SK-N-SH (cell line): ENCODE measurements around the gene LRRC15. TPM values are rescaled to one million over a fixed set of nuclear protein-coding genes. Genes with fewer than 3 reads are reported as not detected.
A peak's percentile ranks its signal among the peaks of the same experiment; 100 is the strongest.

Experiments
- CTCF ChIA-PET: fragments of 300-600, 350-600 bp; formaldehyde crosslinking; extraction: SDS; loops from one replicate; lab custom pipeline; 2021; lab: Yijun Ruan, JAX
- POLR2A ChIA-PET: fragments of 350-600 bp; sonication (Branson Sonifier 250); formaldehyde crosslinking; extraction: SDS; loops from one replicate; lab custom pipeline; 2020; ENCODE audit warnings: antibody characterized with exemption, inconsistent platforms; lab: Yijun Ruan, JAX
- DNase-seq: peaks from one replicate; pipeline ENCODE4 v3.0.0; 2012
- H2AFZ ChIP-seq: fragments of 200-600 bp; sonication (generic); 2 replicates; pipeline ENCODE4 v1.8.1; 2016; ENCODE audit warnings: antibody characterized with exemption, mild to moderate bottlenecking, low read depth
- H3F3A ChIP-seq: fragments of 200-600 bp; sonication (generic); replicated peaks from 2 replicates; pipeline ENCODE3; 2016; ENCODE audit warnings: antibody characterized with exemption, mild to moderate bottlenecking; ENCODE audit not compliant: insufficient read depth
- H3K27ac ChIP-seq, 2 experiments: fragments of 200-500 bp in 1 of 2; fragments of 200-600 bp in 1 of 2; sonication (Bioruptor generic) in 1 of 2; sonication (generic), shearing (Covaris generic) in 1 of 2; 2 replicates each; pipeline versions ENCODE4 v1.5.1 to v1.6.1; 2014 to 2016; ENCODE audit warnings: low read depth in 2 of 2, inconsistent platforms in 1 of 2, low read length in 1 of 2, mild to moderate bottlenecking in 1 of 2, mixed read lengths in 1 of 2
- H3K27me3 ChIP-seq: fragments of 200-600 bp; sonication (generic), shearing (Covaris generic); 2 replicates; pipeline ENCODE4 v1.6.1; 2016; ENCODE audit warnings: mixed run types; ENCODE audit not compliant: insufficient read depth
- H3K36me3 ChIP-seq, 2 experiments: fragments of 200-500 bp in 1 of 2; fragments of 200-600 bp in 1 of 2; sonication (Bioruptor generic) in 1 of 2; sonication (generic) in 1 of 2; replicated peaks in 1 of 2; 2 replicates each; pipeline versions ENCODE3 to v1.5.1; 2014 to 2016; ENCODE audit warnings: low read length in 1 of 2, mild to moderate bottlenecking in 1 of 2; ENCODE audit not compliant: insufficient read depth in 2 of 2, control insufficient read depth in 1 of 2
- H3K4me1 ChIP-seq, 2 experiments: fragments of 200-500 bp in 1 of 2; fragments of 200-600 bp in 1 of 2; sonication (Bioruptor generic) in 1 of 2; sonication (generic), shearing (Covaris generic) in 1 of 2; 2 replicates each; pipeline versions ENCODE4 v1.5.1 to v1.6.1; 2014 to 2016; ENCODE audit warnings: low read depth in 1 of 2, low read length in 1 of 2, mixed run types in 1 of 2; ENCODE audit not compliant: insufficient read depth in 2 of 2, control insufficient read depth in 1 of 2
- H3K4me2 ChIP-seq: fragments of 200-600 bp; sonication (generic), shearing (Covaris generic); 2 replicates; pipeline ENCODE4 v1.6.1; 2017; ENCODE audit warnings: mixed run types
- H3K4me3 ChIP-seq, 2 experiments: fragments of 200-500 bp in 1 of 2; fragments of 200-600 bp in 1 of 2; sonication (Bioruptor generic) in 1 of 2; sonication (generic), shearing (Covaris generic) in 1 of 2; 2 replicates each; pipeline versions ENCODE4 v1.5.1 to v1.8.1; 2014 to 2016; ENCODE audit warnings: low read depth in 2 of 2, inconsistent platforms in 1 of 2, low read length in 1 of 2, mild to moderate bottlenecking in 1 of 2, mixed read lengths in 1 of 2, moderate library complexity in 1 of 2
- H3K79me2 ChIP-seq: fragments of 200-600 bp; sonication (generic); 2 replicates; pipeline ENCODE4 v1.8.1; 2017; ENCODE audit warnings: mild to moderate bottlenecking; ENCODE audit not compliant: insufficient read depth
- H3K9ac ChIP-seq: fragments of 200-600 bp; sonication (generic); 2 replicates; pipeline ENCODE4 v1.6.1; 2017; ENCODE audit warnings: mixed run types
- H3K9me2 ChIP-seq: fragments of 200-600 bp; sonication (generic); 2 replicates; pipeline ENCODE4 v1.6.1; 2017; ENCODE audit warnings: mixed run types
- H3K9me3 ChIP-seq: fragments of 200-600 bp; sonication (generic); 2 replicates; pipeline ENCODE4 v1.6.1; 2017; ENCODE audit warnings: mixed run types, mild to moderate bottlenecking, moderate library complexity
- H4K20me1 ChIP-seq: fragments of 200-600 bp; sonication (generic); 2 replicates; pipeline ENCODE4 v1.6.1; 2017; ENCODE audit warnings: mild to moderate bottlenecking, mixed run types; ENCODE audit not compliant: insufficient read depth
- CHD2 ChIP-seq: fragments of 150-350 bp; IDR thresholded peaks from 2 replicates; pipeline ENCODE4 v1.6.1; 2018; ENCODE audit warnings: low read length; ENCODE audit not compliant: partially characterized antibody
- FOSL2 ChIP-seq: IDR thresholded peaks from 2 replicates; pipeline ENCODE4 v1.4.0; 2012; ENCODE audit warnings: low read depth, mild to moderate bottlenecking, moderate library complexity, borderline replicate concordance
- FOXJ3 ChIP-seq: sonication (generic); formaldehyde crosslinking; IDR thresholded peaks from 2 replicates; pipeline ENCODE4 v1.5.1; 2020; ENCODE audit warnings: mild to moderate bottlenecking, missing genetic modification reagents
- FOXM1 ChIP-seq: IDR thresholded peaks from 2 replicates; pipeline ENCODE4 v1.4.0; 2012; ENCODE audit warnings: low read depth, mild to moderate bottlenecking
- GABPA ChIP-seq: IDR thresholded peaks from 2 replicates; pipeline ENCODE4 v1.4.0; 2012; ENCODE audit warnings: low read depth, mild to moderate bottlenecking
- GATA2 ChIP-seq: sonication (generic); formaldehyde crosslinking; IDR thresholded peaks from 2 replicates; pipeline ENCODE4 v1.5.0; 2020; ENCODE audit warnings: mild to moderate bottlenecking, missing genetic modification reagents
- MAX ChIP-seq: IDR thresholded peaks from 2 replicates; pipeline ENCODE4 v1.4.0; 2012; ENCODE audit warnings: low read depth
- MEF2A ChIP-seq: IDR thresholded peaks from 2 replicates; pipeline ENCODE4 v1.4.0; 2012; ENCODE audit warnings: low read depth, borderline replicate concordance
- PBX3 ChIP-seq: IDR thresholded peaks from 2 replicates; pipeline ENCODE4; 2012
- POLR2AphosphoS5 ChIP-seq: IDR thresholded peaks from 2 replicates; pipeline ENCODE4 v1.6.1; 2012; ENCODE audit warnings: low read depth, low read length
- RCOR1 ChIP-seq: fragments of 150-350 bp; IDR thresholded peaks from 2 replicates; pipeline ENCODE4 v1.6.1; 2017; ENCODE audit warnings: antibody characterized with exemption, low read length
- SIN3A ChIP-seq: IDR thresholded peaks from 2 replicates; pipeline ENCODE4 v1.6.1; 2012; ENCODE audit warnings: low read depth, mild to moderate bottlenecking, low read length, moderate library complexity, borderline replicate concordance
- SMC3 ChIP-seq: IDR thresholded peaks from 2 replicates; pipeline ENCODE4 v1.6.1; 2012; ENCODE audit warnings: low read depth, low read length, improper control_type of control experiment
- TEAD4 ChIP-seq: IDR thresholded peaks from 2 replicates; pipeline ENCODE4 v1.4.0; 2012; ENCODE audit warnings: mild to moderate bottlenecking, borderline replicate concordance; ENCODE audit not compliant: insufficient read depth
- YY1 ChIP-seq: IDR thresholded peaks from 2 replicates; pipeline ENCODE4 v1.4.0; 2012; ENCODE audit warnings: low read depth, mild to moderate bottlenecking
- ZBTB33 ChIP-seq: IDR thresholded peaks from 2 replicates; pipeline ENCODE4 v1.4.0; 2012; ENCODE audit warnings: low read depth, borderline replicate concordance
- WGBS: methylation state at CpG from one replicate; pipeline ENCODE4 v1.1.6; 2017; ENCODE audit warnings: low lambda C conversion rate; 5-methylcytosine and 5-hydroxymethylcytosine counted together
- polyA plus RNA-seq, 3 experiments: library from polyadenylated mRNA; depleted of rRNA; stranded (reverse); fragments of >200 nt; gene quantifications; 2 replicates each; pipeline ENCODE4 v1.2.3, GENCODE V29; 2012
- TF ChIP-seq, protein P1 (sequence below): fragments of 200-600 bp; sonication (generic); IDR thresholded peaks from 2 replicates; pipeline ENCODE4 v1.6.1; 2017; ENCODE audit warnings: antibody characterized with exemption, mild to moderate bottlenecking, moderate library complexity

Gene LRRC15
- polyA plus RNA-seq, 1 of the 3 experiments (the other 2 are of a cell fraction) = 0.02 TPM

DNA sequence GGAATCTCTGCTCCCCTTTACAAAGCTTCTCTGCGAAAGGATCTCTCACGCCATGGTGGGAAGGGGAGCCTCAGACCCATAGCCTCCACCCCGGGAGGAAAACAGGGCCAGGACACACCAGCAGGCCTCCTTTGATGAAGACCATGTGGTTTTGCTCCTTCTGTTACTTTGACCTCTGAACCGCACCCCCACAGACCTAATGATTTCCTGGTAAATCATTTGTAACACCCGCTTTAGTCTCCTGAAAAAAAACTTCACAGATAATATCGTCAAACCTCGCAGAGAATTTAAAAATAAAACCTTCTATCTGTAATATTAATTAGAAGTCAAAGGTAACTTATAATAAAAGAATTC, 36.7 kb downstream of the LRRC15 start (continued):
- TF ChIP-seq GATA2 (CRISPR knock-in tag) = no peak

- Histone ChIP-seq H3K9me3 (no peaks in the 10 kb centered on the region), H3K4me1 (peaks cover 5 to 23% of the 10 kb centered on the region in 2 experiments; a peak in 2 of 4 replicates), H3K36me3 (no peaks in the 10 kb centered on the region), H3K9me2 (no peaks in the 10 kb centered on the region), H3F3A (peaks cover 26% of the 10 kb centered on the region), H2AFZ (no peak overlapping the region), H3K79me2 (no peaks in the 10 kb centered on the region), H4K20me1 (no peaks in the 10 kb centered on the region), H3K4me3 (no peak overlapping the region), H3K4me2 (no peak overlapping the region), H3K9ac (no peak overlapping the region), H3K27ac (peak overlapping the region in 1 of 2 experiments; percentile 69; a peak in 3 of 4 replicates), H3K27me3 (no peaks in the 10 kb centered on the region)
- peak; percentile 33; the same call in 1 of the 2 replicates for TF ChIP-seq MAX
- TF ChIP-seq CHD2 = peak; percentile 54
- no peak for TF ChIP-seq FOSL2
- 55% methylated on average over 4 of the region's 4 CpGs for WGBS
- ChIA-PET POLR2A (interaction anchor here (1.0 kb wide), 1 partner anchor 12 kb away, joined by 3 read pairs; no protein-coding TSS in a partner anchor), CTCF (interaction anchor here (0.9 to 18.8 kb wide), 7 partner anchors 10 to 89 kb away, joined by 3 to 326 read pairs (median 3); partner anchors contain the start of gene GP5)
- DNase-seq = peak; percentile 56
Observed at GRCh38 chr3:194330579-194330978, 39.0 kb downstream of the LRRC15 start.

GRCh38 chr3:194330160-194330559, 39.4 kb downstream of the LRRC15 start:
- no peak for DNase-seq
- POLR2A ChIA-PET = interaction anchor here (1.0 kb wide), 1 partner anchor 12 kb away, joined by 3 read pairs; no protein-coding TSS in a partner anchor
- Histone ChIP-seq H3F3A (peaks cover 26% of the 10 kb centered on the region), H3K9me3 (no peaks in the 10 kb centered on the region), H2AFZ (no peak overlapping the region), H3K27ac (peak overlapping the region in 1 of 2 experiments; percentile 11; a peak in 1 of 4 replicates), H3K4me1 (peaks cover 5 to 25% of the 10 kb centered on the region in 2 experiments; a peak in 2 of 4 replicates), H3K4me3 (no peak overlapping the region), H3K36me3 (no peaks in the 10 kb centered on the region), H3K9me2 (no peaks in the 10 kb centered on the region), H3K9ac (no peak overlapping the region), H4K20me1 (no peaks in the 10 kb centered on the region), H3K79me2 (no peaks in the 10 kb centered on the region), H3K4me2 (no peak overlapping the region), H3K27me3 (no peaks in the 10 kb centered on the region)
- WGBS = 89% methylated on average over 10 of the region's 10 CpGs
- CTCF ChIA-PET = interaction anchor here (0.9 to 18.8 kb wide), 6 partner anchors 11 to 76 kb away, joined by 3 to 326 read pairs (median 4); partner anchors contain the start of gene GP5
- TF ChIP-seq POLR2AphosphoS5 = no peak
- no peak for TF ChIP-seq FOXM1
- no peak for TF ChIP-seq SMC3
- TF ChIP-seq CHD2 = no peak
- TF ChIP-seq PBX3 = no peak
- no peak for TF ChIP-seq GABPA
- TF ChIP-seq, protein P1, sequence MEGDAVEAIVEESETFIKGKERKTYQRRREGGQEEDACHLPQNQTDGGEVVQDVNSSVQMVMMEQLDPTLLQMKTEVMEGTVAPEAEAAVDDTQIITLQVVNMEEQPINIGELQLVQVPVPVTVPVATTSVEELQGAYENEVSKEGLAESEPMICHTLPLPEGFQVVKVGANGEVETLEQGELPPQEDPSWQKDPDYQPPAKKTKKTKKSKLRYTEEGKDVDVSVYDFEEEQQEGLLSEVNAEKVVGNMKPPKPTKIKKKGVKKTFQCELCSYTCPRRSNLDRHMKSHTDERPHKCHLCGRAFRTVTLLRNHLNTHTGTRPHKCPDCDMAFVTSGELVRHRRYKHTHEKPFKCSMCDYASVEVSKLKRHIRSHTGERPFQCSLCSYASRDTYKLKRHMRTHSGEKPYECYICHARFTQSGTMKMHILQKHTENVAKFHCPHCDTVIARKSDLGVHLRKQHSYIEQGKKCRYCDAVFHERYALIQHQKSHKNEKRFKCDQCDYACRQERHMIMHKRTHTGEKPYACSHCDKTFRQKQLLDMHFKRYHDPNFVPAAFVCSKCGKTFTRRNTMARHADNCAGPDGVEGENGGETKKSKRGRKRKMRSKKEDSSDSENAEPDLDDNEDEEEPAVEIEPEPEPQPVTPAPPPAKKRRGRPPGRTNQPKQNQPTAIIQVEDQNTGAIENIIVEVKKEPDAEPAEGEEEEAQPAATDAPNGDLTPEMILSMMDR = no peak
- TF ChIP-seq RCOR1 = no peak
- TF ChIP-seq MEF2A = no peak
- no peak for TF ChIP-seq YY1
- TF ChIP-seq ZBTB33 = no peak
- no peak for TF ChIP-seq SIN3A
- TF ChIP-seq FOXJ3 (CRISPR knock-in tag) = no peak
- TF ChIP-seq TEAD4 = no peak
- no peak for TF ChIP-seq MAX
